Activated T-cell treated with anti-CD3 and anti-CD28 coated beads, Interleukin-2, amount 50 U/mL, for 24 hours (primary cell): ENCODE data around the gene SYNPO2.

Experiments used
- DNase-seq: peaks from one replicate; pipeline ENCODE4 v3.0.0-alpha.2; 2020
- H3K27ac Mint-ChIP-seq: 2 replicates; pipeline ENCODE4 v1.8.0; 2020; ENCODE audit warnings: mild to moderate bottlenecking, mixed read lengths
- H3K27me3 Mint-ChIP-seq: 2 replicates; pipeline ENCODE4 v1.8.0; 2020; ENCODE audit warnings: mixed read lengths
- H3K36me3 Mint-ChIP-seq: 2 replicates; pipeline ENCODE4 v1.8.0; 2020; ENCODE audit warnings: low read depth, mixed read lengths
- H3K4me1 Mint-ChIP-seq: 2 replicates; pipeline ENCODE4 v1.8.0; 2020; ENCODE audit warnings: low read depth, mixed read lengths
- H3K4me3 Mint-ChIP-seq: 2 replicates; pipeline ENCODE4 v1.8.0; 2020; ENCODE audit warnings: mild to moderate bottlenecking, moderate library complexity, mixed read lengths
- H3K9me3 Mint-ChIP-seq: 2 replicates; pipeline ENCODE4 v1.8.0; 2020; ENCODE audit warnings: mixed read lengths

SYNPO2 gene

GRCh38 chr4:118888666-118889311 lies at the start of gene SYNPO2:
Gene SYNPO2, plus strand, starts transcription at chr4:118888854. Its CDS starts 183 bp downstream, at chr4:118889037.
- peaks cover 36% of the 10 kb centered on the region for H3K27me3 Mint-ChIP-seq
- H3K9me3 Mint-ChIP-seq = no peaks in the 10 kb centered on the region
- H3K4me3 Mint-ChIP-seq = peak within 1 kb of the TSS; percentile 78
- peak; percentile 52 for DNase-seq
- H3K4me1 Mint-ChIP-seq = peaks cover 17% of the 10 kb centered on the region
- H3K27ac Mint-ChIP-seq = no peak within 1 kb of the TSS
- H3K36me3 Mint-ChIP-seq = no peaks in the 10 kb centered on the region

GRCh38 chr4:118839221-118839927 lies 49.3 kb upstream of the SYNPO2 start:
- Mint-ChIP-seq H3K36me3 (peaks cover 11% of the 10 kb centered on the region), H3K4me1 (peaks cover 19% of the 10 kb centered on the region), H3K27me3 (no peaks in the 10 kb centered on the region), H3K9me3 (no peaks in the 10 kb centered on the region), H3K4me3 (no peak overlapping the region), H3K27ac (no peak overlapping the region)
- no peak for DNase-seq

- no peak overlapping the region for H3K4me3 Mint-ChIP-seq
Observed at GRCh38 chr4:118842055-118842454, 46.6 kb upstream of the SYNPO2 start.

GRCh38 chr4:118843237-118843636 lies 45.4 kb upstream of the SYNPO2 start:
- Mint-ChIP-seq H3K4me1 (peaks cover 4% of the 10 kb centered on the region), H3K9me3 (no peaks in the 10 kb centered on the region), H3K27ac (no peak overlapping the region), H3K27me3 (peaks cover 5% of the 10 kb centered on the region), H3K36me3 (no peaks in the 10 kb centered on the region), H3K4me3 (no peak overlapping the region)
- DNase-seq = no peak

More at GRCh38 chr4:118842055-118842454, 46.6 kb upstream of the SYNPO2 start:
- Mint-ChIP-seq H3K27me3 (peaks cover 1% of the 10 kb centered on the region), H3K9me3 (no peaks in the 10 kb centered on the region), H3K27ac (no peak overlapping the region), H3K36me3 (no peaks in the 10 kb centered on the region), H3K4me1 (peaks cover 4% of the 10 kb centered on the region)
- DNase-seq = no peak

- Mint-ChIP-seq H3K36me3 (peaks cover 3% of the 10 kb centered on the region), H3K27ac (no peak overlapping the region), H3K9me3 (no peaks in the 10 kb centered on the region), H3K4me3 (no peak overlapping the region), H3K4me1 (peaks cover 11% of the 10 kb centered on the region), H3K27me3 (peaks cover 5% of the 10 kb centered on the region)
- no peak for DNase-seq
Observed at GRCh38 chr4:118845552-118846050, 43.1 kb upstream of the SYNPO2 start.

GRCh38 chr4:118846979-118847378 lies 41.7 kb upstream of the SYNPO2 start:
- Mint-ChIP-seq H3K27me3 (peaks cover 5% of the 10 kb centered on the region), H3K4me1 (peaks cover 23% of the 10 kb centered on the region), H3K9me3 (no peaks in the 10 kb centered on the region), H3K27ac (no peak overlapping the region), H3K36me3 (peaks cover 6% of the 10 kb centered on the region), H3K4me3 (no peak overlapping the region)
- no peak for DNase-seq

- Mint-ChIP-seq H3K4me3 (no peak overlapping the region), H3K4me1 (peaks cover 30% of the 10 kb centered on the region), H3K36me3 (peaks cover 11% of the 10 kb centered on the region), H3K27ac (no peak overlapping the region), H3K9me3 (no peaks in the 10 kb centered on the region), H3K27me3 (peaks cover 5% of the 10 kb centered on the region)
- DNase-seq = no peak
Observed at GRCh38 chr4:118848242-118848641, 40.4 kb upstream of the SYNPO2 start.

GRCh38 chr4:118848901-118849300 lies 39.8 kb upstream of the SYNPO2 start:
- Mint-ChIP-seq H3K4me3 (no peak overlapping the region), H3K4me1 (peaks cover 37% of the 10 kb centered on the region), H3K27me3 (peaks cover 5% of the 10 kb centered on the region), H3K9me3 (no peaks in the 10 kb centered on the region), H3K27ac (no peak overlapping the region), H3K36me3 (peaks cover 11% of the 10 kb centered on the region)
- no peak for DNase-seq

GRCh38 chr4:118849867-118850487 lies 38.7 kb upstream of the SYNPO2 start:
- DNase-seq = no peak
- H3K27me3 Mint-ChIP-seq = peaks cover 5% of the 10 kb centered on the region
- peaks cover 42% of the 10 kb centered on the region for H3K4me1 Mint-ChIP-seq
- peaks cover 11% of the 10 kb centered on the region for H3K36me3 Mint-ChIP-seq
- H3K9me3 Mint-ChIP-seq = no peaks in the 10 kb centered on the region
- peak overlapping the region; percentile 94 for H3K27ac Mint-ChIP-seq
- peak overlapping the region; percentile 86 for H3K4me3 Mint-ChIP-seq

GRCh38 chr4:118850488-118851173 lies 38.0 kb upstream of the SYNPO2 start:
- peaks cover 5% of the 10 kb centered on the region for H3K27me3 Mint-ChIP-seq
- no peak for DNase-seq
- peaks cover 11% of the 10 kb centered on the region for H3K36me3 Mint-ChIP-seq
- H3K4me3 Mint-ChIP-seq = peak overlapping the region; percentile 86
- peaks cover 42% of the 10 kb centered on the region for H3K4me1 Mint-ChIP-seq
- H3K27ac Mint-ChIP-seq = peak overlapping the region; percentile 94
- no peaks in the 10 kb centered on the region for H3K9me3 Mint-ChIP-seq

GRCh38 chr4:118857760-118858159 lies 30.9 kb upstream of the SYNPO2 start:
- no peak for DNase-seq
- H3K4me1 Mint-ChIP-seq = peaks cover 18% of the 10 kb centered on the region
- no peaks in the 10 kb centered on the region for H3K9me3 Mint-ChIP-seq

GRCh38 chr4:118858779-118859178 lies 29.9 kb upstream of the SYNPO2 start:
- Mint-ChIP-seq H3K4me1 (peaks cover 9% of the 10 kb centered on the region), H3K27me3 (no peaks in the 10 kb centered on the region), H3K27ac (no peak overlapping the region), H3K36me3 (no peaks in the 10 kb centered on the region), H3K4me3 (no peak overlapping the region), H3K9me3 (no peaks in the 10 kb centered on the region)
- no peak for DNase-seq

More at GRCh38 chr4:118857760-118858159, 30.9 kb upstream of the SYNPO2 start:
- Mint-ChIP-seq H3K27ac (no peak overlapping the region), H3K27me3 (no peaks in the 10 kb centered on the region), H3K36me3 (no peaks in the 10 kb centered on the region), H3K4me3 (no peak overlapping the region)

GRCh38 chr4:118865091-118865708 lies 23.5 kb upstream of the SYNPO2 start:
- Mint-ChIP-seq H3K9me3 (no peaks in the 10 kb centered on the region), H3K36me3 (no peaks in the 10 kb centered on the region), H3K4me1 (peaks cover 12% of the 10 kb centered on the region), H3K27me3 (no peaks in the 10 kb centered on the region), H3K4me3 (no peak overlapping the region), H3K27ac (no peak overlapping the region)
- no peak for DNase-seq

- Mint-ChIP-seq H3K9me3 (no peaks in the 10 kb centered on the region), H3K27me3 (no peaks in the 10 kb centered on the region), H3K27ac (no peak overlapping the region), H3K36me3 (no peaks in the 10 kb centered on the region), H3K4me3 (no peak overlapping the region), H3K4me1 (peaks cover 12% of the 10 kb centered on the region)
- no peak for DNase-seq
Observed at GRCh38 chr4:118866442-118866841, 22.2 kb upstream of the SYNPO2 start.
